Chondrocyte (in vitro differentiated cells): ENCODE data around the gene ERO1A. TPM values are rescaled to one million over a fixed set of nuclear protein-coding genes. Genes with fewer than 3 reads are reported as not detected.

Experiments used
- DNase-seq: peaks from one replicate; pipeline ENCODE4 v3.0.0; 2021; ENCODE audit warnings: mixed read lengths, low spot score
- H3K27ac Mint-ChIP-seq: one replicate; pipeline ENCODE4 v1.8.0; 2021; ENCODE audit warnings: mild to moderate bottlenecking, moderate library complexity, mixed read lengths; ENCODE audit not compliant: unreplicated experiment
- H3K27me3 Mint-ChIP-seq: 2 replicates; pipeline ENCODE4 v1.8.0; 2021; ENCODE audit warnings: low read depth, mixed read lengths
- H3K36me3 Mint-ChIP-seq: 2 replicates; pipeline ENCODE4 v1.8.0; 2021; ENCODE audit warnings: low read depth, mixed read lengths
- H3K4me1 Mint-ChIP-seq: 2 replicates; pipeline ENCODE4 v1.8.0; 2021; ENCODE audit warnings: low read depth, mild to moderate bottlenecking, mixed read lengths
- H3K4me3 Mint-ChIP-seq: one replicate; pipeline ENCODE4 v1.8.0; 2021; ENCODE audit warnings: mild to moderate bottlenecking, moderate library complexity, mixed read lengths; ENCODE audit not compliant: unreplicated experiment
- H3K9me3 Mint-ChIP-seq: 2 replicates; pipeline ENCODE4 v1.8.0; 2021; ENCODE audit warnings: low read depth, mixed read lengths
- CTCF ChIP-seq: fragments of 200-600 bp; sonication (generic); IDR thresholded peaks from 2 replicates; pipeline ENCODE4 v1.5.0; 2021; ENCODE audit warnings: antibody characterized with exemption, mild to moderate bottlenecking, moderate library complexity
- total RNA-seq: library from RNA; stranded (reverse); gene quantifications from 3 replicates; pipeline ENCODE4 v1.2.1, GENCODE V29; 2021

The ERO1A gene
- total RNA-seq, 1 donor from 2014 or later, result 58.7 TPM

- no peak for DNase-seq
Measured at GRCh38 chr14:52596861-52597260, 98.5 kb downstream of the ERO1A start.

GRCh38 chr14:52596320-52596719 lies 99.0 kb downstream of the ERO1A start:
- Mint-ChIP-seq H3K4me1 (no peaks in the 10 kb centered on the region), H3K9me3 (peaks cover 38% of the 10 kb centered on the region), H3K4me3 (no peak overlapping the region), H3K36me3 (peaks cover 10% of the 10 kb centered on the region), H3K27ac (no peak overlapping the region), H3K27me3 (no peaks in the 10 kb centered on the region)
- TF ChIP-seq CTCF, result no peak
- DNase-seq, result no peak

More at GRCh38 chr14:52596861-52597260, 98.5 kb downstream of the ERO1A start:
- H3K36me3 Mint-ChIP-seq, result peaks cover 10% of the 10 kb centered on the region
- peaks cover 33% of the 10 kb centered on the region for H3K9me3 Mint-ChIP-seq
- H3K4me1 Mint-ChIP-seq, result no peaks in the 10 kb centered on the region
- H3K4me3 Mint-ChIP-seq, result no peak overlapping the region
- no peak for TF ChIP-seq CTCF
- H3K27me3 Mint-ChIP-seq, result no peaks in the 10 kb centered on the region
- no peak overlapping the region for H3K27ac Mint-ChIP-seq

- Mint-ChIP-seq H3K27me3 (no peaks in the 10 kb centered on the region), H3K36me3 (peaks cover 10% of the 10 kb centered on the region), H3K4me1 (no peaks in the 10 kb centered on the region), H3K9me3 (peaks cover 40% of the 10 kb centered on the region), H3K27ac (no peak overlapping the region), H3K4me3 (no peak overlapping the region)
- no peak for DNase-seq
- no peak for TF ChIP-seq CTCF
Measured at GRCh38 chr14:52590318-52590717, 105.0 kb downstream of the ERO1A start.

Other genes with a start within 250 kb of the ERO1A start
- gene TXNDC16, start 143.1 kb downstream of the ERO1A start, total RNA-seq, result 6.4 to 11.2 TPM (median 7.2 TPM) in 3 replicates
- gene GPR137C, start 142.7 kb downstream of the ERO1A start, total RNA-seq, result 0.99 to 2.6 TPM (median 1.6 TPM) in 3 replicates
- 58.2 to 76.9 TPM (median 66.4 TPM) in 3 replicates for gene PSMC6, start 11.6 kb upstream of the ERO1A start, total RNA-seq
- gene STYX, start 34.6 kb upstream of the ERO1A start, total RNA-seq, result 17.3 to 21.0 TPM (median 20.9 TPM) in 3 replicates
- gene GNPNAT1, start 96.0 kb upstream of the ERO1A start, total RNA-seq, result 45.9 to 51.0 TPM (median 48.4 TPM) in 3 replicates